H9 (cell line): Measurements from ENCODE around the gene RAF1. TPM values are rescaled to one million over a fixed set of nuclear protein-coding genes. Genes with fewer than 3 reads are reported as not detected.

Source experiments
- DNase-seq: peaks from one replicate; pipeline ENCODE4 v3.0.0-alpha.2; 2017
- H2AFZ ChIP-seq: one replicate; pipeline ENCODE4 v1.6.1; 2013; ENCODE audit warnings: mild to moderate bottlenecking, low read length, control low read depth, moderate library complexity
- H2AK5ac ChIP-seq: 2 replicates; pipeline ENCODE4 v1.6.1; 2013; ENCODE audit warnings: low read length, control low read depth, mixed read lengths; ENCODE audit not compliant: insufficient read length
- H2BK120ac ChIP-seq: one replicate; pipeline ENCODE4 v1.6.1; 2013; ENCODE audit warnings: low read depth, mild to moderate bottlenecking, low read length, control low read depth, inconsistent platforms; ENCODE audit not compliant: poor library complexity, severe bottlenecking
- H2BK12ac ChIP-seq: 2 replicates; pipeline ENCODE4 v1.6.1; 2013; ENCODE audit warnings: low read length, control low read depth, mixed read lengths, low read depth; ENCODE audit not compliant: insufficient read length
- H2BK15ac ChIP-seq: 2 replicates; pipeline ENCODE4 v1.6.1; 2013; ENCODE audit warnings: low read depth, low read length, control low read depth
- H2BK20ac ChIP-seq: one replicate; pipeline ENCODE4 v1.6.1; 2013; ENCODE audit warnings: low read depth, mild to moderate bottlenecking, low read length, control low read depth, inconsistent platforms; ENCODE audit not compliant: poor library complexity, severe bottlenecking
- H2BK5ac ChIP-seq: 2 replicates; pipeline ENCODE4 v1.6.1; 2013; ENCODE audit warnings: low read length, control low read depth, mixed read lengths; ENCODE audit not compliant: insufficient read length
- H3K14ac ChIP-seq: 2 replicates; pipeline ENCODE4 v1.6.1; 2013; ENCODE audit warnings: low read length, control low read depth; ENCODE audit not compliant: insufficient read depth
- H3K18ac ChIP-seq: 2 replicates; pipeline ENCODE4 v1.6.1; 2013; ENCODE audit warnings: low read depth, mild to moderate bottlenecking, mixed read lengths, low read length, control low read depth; ENCODE audit not compliant: insufficient read length
- H3K23ac ChIP-seq: 2 replicates; pipeline ENCODE4 v1.6.1; 2013; ENCODE audit warnings: low read length, control low read depth, mixed read lengths, low read depth; ENCODE audit not compliant: insufficient read length
- H3K23me2 ChIP-seq: 2 replicates; pipeline ENCODE4 v1.6.1; 2013; ENCODE audit warnings: low read depth, mild to moderate bottlenecking, mixed read lengths, low read length, control low read depth; ENCODE audit not compliant: insufficient read length, poor library complexity, severe bottlenecking
- H3K27ac ChIP-seq: 2 replicates; pipeline ENCODE4 v1.5.1; 2013; ENCODE audit warnings: low read length, control low read depth, mixed read lengths, low read depth; ENCODE audit not compliant: insufficient read length
- H3K27me3 ChIP-seq: 2 replicates; pipeline ENCODE4 v1.6.1; 2013; ENCODE audit warnings: low read length, control low read depth, inconsistent platforms; ENCODE audit not compliant: insufficient read depth
- H3K4ac ChIP-seq: 2 replicates; pipeline ENCODE4 v1.6.1; 2013; ENCODE audit warnings: low read depth, mild to moderate bottlenecking, control low read depth, inconsistent platforms, low read length, moderate library complexity
- H3K4me1 ChIP-seq: 2 replicates; pipeline ENCODE4 v1.6.1; 2013; ENCODE audit warnings: low read length, control low read depth, inconsistent platforms; ENCODE audit not compliant: insufficient read depth
- H3K4me2 ChIP-seq: 2 replicates; pipeline ENCODE4 v1.6.1; 2013; ENCODE audit warnings: low read length, control low read depth, mixed read lengths; ENCODE audit not compliant: insufficient read length, insufficient read depth
- H3K56ac ChIP-seq: 2 replicates; pipeline ENCODE4 v1.6.1; 2013; ENCODE audit warnings: low read depth, mild to moderate bottlenecking, mixed read lengths, low read length, control low read depth; ENCODE audit not compliant: insufficient read length
- H3K79me1 ChIP-seq: 2 replicates; pipeline ENCODE4 v1.6.1; 2013; ENCODE audit warnings: low read depth, mild to moderate bottlenecking, moderate library complexity, low read length, control low read depth, inconsistent platforms; ENCODE audit not compliant: insufficient read depth, poor library complexity, severe bottlenecking
- H3K79me2 ChIP-seq: 2 replicates; pipeline ENCODE4 v1.6.1; 2013; ENCODE audit warnings: low read length, control low read depth, inconsistent platforms; ENCODE audit not compliant: insufficient read depth
- H3K9ac ChIP-seq: 2 replicates; pipeline ENCODE4 v1.6.1; 2013; ENCODE audit warnings: low read length, control low read depth, mixed read lengths; ENCODE audit not compliant: insufficient read length; ENCODE audit errors: extremely low read depth
- H3K9me3 ChIP-seq: one replicate; pipeline ENCODE4 v1.6.1; 2013; ENCODE audit warnings: low read depth, low read length, inconsistent platforms; ENCODE audit not compliant: control insufficient read depth
- H3T11ph ChIP-seq: one replicate; pipeline ENCODE4 v1.6.1; 2013; ENCODE audit warnings: mild to moderate bottlenecking, low read length, control low read depth, inconsistent platforms
- H4K20me1 ChIP-seq: one replicate; pipeline ENCODE4 v1.6.1; 2013; ENCODE audit not compliant: control insufficient read depth, insufficient read length, insufficient read depth
- H4K5ac ChIP-seq: 2 replicates; pipeline ENCODE4 v1.6.1; 2013; ENCODE audit warnings: low read depth, mild to moderate bottlenecking, mixed read lengths, low read length, control low read depth; ENCODE audit not compliant: insufficient read length
- H4K8ac ChIP-seq: replicated peaks from 2 replicates; pipeline ENCODE4 v1.6.1; 2013; ENCODE audit warnings: low read length, control low read depth, mixed read lengths, low read depth; ENCODE audit not compliant: insufficient read length
- H4K91ac ChIP-seq: 2 replicates; pipeline ENCODE4 v1.6.1; 2013; ENCODE audit warnings: low read depth, mild to moderate bottlenecking, moderate library complexity, mixed read lengths, low read length, control low read depth; ENCODE audit not compliant: insufficient read length
- H3K27ac Mint-ChIP-seq, 3 experiments: 2 replicates in 2 of 3; 3 replicates in 1 of 3; pipeline ENCODE4 v1.8.0; 2020 to 2021; ENCODE audit warnings: mixed read lengths in 3 of 3, mild to moderate bottlenecking in 1 of 3, moderate library complexity in 1 of 3
- H3K27me3 Mint-ChIP-seq: 2 replicates; pipeline ENCODE4 v1.8.0; 2021; ENCODE audit warnings: low read depth, mild to moderate bottlenecking, moderate library complexity, mixed read lengths
- H3K36me3 Mint-ChIP-seq, 3 experiments: 2 replicates in 2 of 3; 3 replicates in 1 of 3; pipeline ENCODE4 v1.8.0; 2020 to 2021; ENCODE audit warnings: low read depth in 3 of 3, mixed read lengths in 3 of 3; ENCODE audit not compliant: insufficient read depth in 1 of 3
- H3K4me1 Mint-ChIP-seq, 2 experiments: 2 replicates each; pipeline ENCODE4 v1.8.0; 2020; ENCODE audit warnings: mixed read lengths in 2 of 2
- H3K4me3 Mint-ChIP-seq, 2 experiments: 2 replicates in 1 of 2; 3 replicates in 1 of 2; pipeline ENCODE4 v1.8.0; 2020 to 2021; ENCODE audit warnings: mild to moderate bottlenecking in 2 of 2, mixed read lengths in 2 of 2, moderate library complexity in 1 of 2
- H3K9me3 Mint-ChIP-seq, 2 experiments: 2 replicates in 1 of 2; 3 replicates in 1 of 2; pipeline ENCODE4 v1.8.0; 2020; ENCODE audit warnings: mild to moderate bottlenecking in 2 of 2, mixed read lengths in 2 of 2, moderate library complexity in 1 of 2
- CTCF ChIP-seq: fragments of 200-600 bp; sonication (generic); conservative IDR thresholded peaks from 3 replicates; pipeline ENCODE4 v1.8.0; 2021; ENCODE audit warnings: antibody characterized with exemption, mild to moderate bottlenecking
- total RNA-seq: library from RNA; stranded (reverse); gene quantifications from 2 replicates; pipeline ENCODE4 v1.2.1, GENCODE V29; 2021

The RAF1 gene
- total RNA-seq, 1 experiment from 2014 or later, result 112 TPM

GRCh38 chr3:12656193-12656592, 7.7 kb downstream of the RAF1 start:
- Mint-ChIP-seq H3K4me3 (no peak overlapping the region), H3K4me1 (peaks cover 31 to 34% of the 10 kb centered on the region in 2 experiments), H3K27me3 (no peaks in the 10 kb centered on the region), H3K36me3 (peaks cover 0 to 1% (median 1%) of the 10 kb centered on the region in 3 experiments; a peak in 2 of 7 replicates), H3K9me3 (no peaks in the 10 kb centered on the region), H3K27ac (peak overlapping the region in 2 of 3 experiments; percentile 23 to 27; a peak in 2 of 7 replicates)
- Histone ChIP-seq H2AFZ (no peak overlapping the region), H2BK12ac (no peak overlapping the region), H3K56ac (no peak overlapping the region), H4K5ac (no peak overlapping the region), H4K20me1 (no peaks in the 10 kb centered on the region), H3K14ac (no peak overlapping the region), H3K4me1 (no peaks in the 10 kb centered on the region; the same call in 1 of the 2 replicates), H3K4me2 (no peak overlapping the region), H3K23me2 (no peaks in the 10 kb centered on the region), H2BK15ac (no peak overlapping the region), H2BK5ac (no peak overlapping the region), H2BK20ac (no peak overlapping the region), H3K9me3 (no peaks in the 10 kb centered on the region), H4K8ac (no peak overlapping the region), H3K27ac (no peak overlapping the region), H3K79me2 (peaks cover 68% of the 10 kb centered on the region), H2BK120ac (no peak overlapping the region), H3K9ac (no peak overlapping the region), H3K27me3 (no peaks in the 10 kb centered on the region), H3K23ac (no peak overlapping the region), H3T11ph (no peak overlapping the region), H3K18ac (no peak overlapping the region), H2AK5ac (no peak overlapping the region), H3K4ac (no peak overlapping the region), H4K91ac (no peak overlapping the region), H3K79me1 (peaks cover 10% of the 10 kb centered on the region)
- no peak for TF ChIP-seq CTCF
- no peak for DNase-seq
